ENCODE measurements around the gene SLC5A8.

DNA sequence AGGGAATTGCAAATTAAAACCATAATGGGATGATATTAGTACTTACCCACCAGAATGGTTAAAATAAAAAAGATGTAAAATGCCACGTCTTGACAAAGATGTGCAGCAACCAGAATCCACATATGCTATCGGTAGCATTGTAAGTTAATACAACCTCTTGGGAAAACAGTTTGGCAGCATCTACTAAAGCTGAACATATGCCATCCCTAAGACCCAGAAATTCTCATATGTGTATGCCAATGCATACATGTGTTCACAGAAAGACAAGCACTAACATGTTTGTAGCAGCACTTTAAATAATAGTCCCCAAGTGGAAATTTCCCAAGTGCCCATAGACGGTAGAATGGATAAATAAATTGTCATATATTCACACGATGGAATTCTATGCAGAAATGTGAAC lies 28.3 kb upstream of the SLC5A8 start:
- TF ChIP-seq POLR2A (IDR thresholded peaks at IDR 0.05) (no peak), POLR2AphosphoS5 (IDR thresholded peaks at IDR 0.05) (no peak)
- TF ChIP-seq, protein P1, sequence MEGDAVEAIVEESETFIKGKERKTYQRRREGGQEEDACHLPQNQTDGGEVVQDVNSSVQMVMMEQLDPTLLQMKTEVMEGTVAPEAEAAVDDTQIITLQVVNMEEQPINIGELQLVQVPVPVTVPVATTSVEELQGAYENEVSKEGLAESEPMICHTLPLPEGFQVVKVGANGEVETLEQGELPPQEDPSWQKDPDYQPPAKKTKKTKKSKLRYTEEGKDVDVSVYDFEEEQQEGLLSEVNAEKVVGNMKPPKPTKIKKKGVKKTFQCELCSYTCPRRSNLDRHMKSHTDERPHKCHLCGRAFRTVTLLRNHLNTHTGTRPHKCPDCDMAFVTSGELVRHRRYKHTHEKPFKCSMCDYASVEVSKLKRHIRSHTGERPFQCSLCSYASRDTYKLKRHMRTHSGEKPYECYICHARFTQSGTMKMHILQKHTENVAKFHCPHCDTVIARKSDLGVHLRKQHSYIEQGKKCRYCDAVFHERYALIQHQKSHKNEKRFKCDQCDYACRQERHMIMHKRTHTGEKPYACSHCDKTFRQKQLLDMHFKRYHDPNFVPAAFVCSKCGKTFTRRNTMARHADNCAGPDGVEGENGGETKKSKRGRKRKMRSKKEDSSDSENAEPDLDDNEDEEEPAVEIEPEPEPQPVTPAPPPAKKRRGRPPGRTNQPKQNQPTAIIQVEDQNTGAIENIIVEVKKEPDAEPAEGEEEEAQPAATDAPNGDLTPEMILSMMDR (IDR thresholded peaks at IDR 0.05): no peak
